ENCODE data around the gene TYW1. TPM values are rescaled to one million over a fixed set of nuclear protein-coding genes. Genes with fewer than 3 reads are reported as not detected.
"Not testable (repeated sequence)": the region's sequence is repeated elsewhere in the genome, so short reads cannot be mapped to it uniquely, and the experiment has no call there.

Gene TYW1
- total and polyA plus RNA-seq, 9 donors, result 13.2 to 16.3 (median 14.6) TPM

DNA sequence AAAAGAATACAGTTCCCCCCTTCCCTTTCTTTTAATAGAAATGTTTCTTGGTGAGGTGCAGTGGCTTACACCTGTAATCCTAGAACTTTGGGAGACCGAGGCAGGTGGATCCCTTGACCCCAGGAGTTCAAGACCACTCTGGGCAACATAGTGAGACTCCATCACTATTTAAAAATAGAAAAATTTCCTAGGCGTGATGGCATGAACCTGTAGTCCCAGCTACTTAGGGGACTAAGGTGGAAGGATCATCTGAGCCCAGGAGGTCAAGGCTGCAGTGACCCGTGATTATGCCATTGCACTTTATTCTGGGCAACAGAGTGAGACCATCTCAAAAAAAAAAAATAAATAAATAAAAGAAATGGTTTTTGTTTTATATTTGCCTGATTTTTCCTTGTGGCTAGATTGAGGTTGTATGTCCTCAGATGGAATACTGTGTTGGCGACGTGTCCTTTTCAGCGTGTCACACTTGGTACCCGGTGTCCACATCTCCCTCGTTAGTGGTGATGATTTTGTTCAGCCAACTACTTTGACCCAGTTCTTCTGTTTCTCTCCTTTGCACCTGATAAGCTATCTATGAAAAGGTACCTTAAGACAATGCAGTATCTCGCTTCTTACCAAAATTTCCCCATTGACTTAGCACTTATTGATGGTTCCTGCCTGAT lies 202.4 kb downstream of the TYW1 start:
- H3K36me3 ChIP-seq (ENCODE audit: control insufficient read depth, insufficient read depth, low read length); H3K27me3 ChIP-seq (ENCODE audit: control insufficient read depth, insufficient read depth, low read length); DNase-seq; H3K9me3 ChIP-seq (replicated peaks; ENCODE audit: control insufficient read depth, low read depth, low read length); H3K27ac ChIP-seq (ENCODE audit: low read length); H3K4me3 ChIP-seq (ENCODE audit: low read length); H3K4me1 ChIP-seq (ENCODE audit: control insufficient read depth, insufficient read depth, low read length): not testable (repeated sequence)
- no CpG with 5 or more reads among the region's 9 CpGs for WGBS (ENCODE audit: insufficient coverage)

DNA sequence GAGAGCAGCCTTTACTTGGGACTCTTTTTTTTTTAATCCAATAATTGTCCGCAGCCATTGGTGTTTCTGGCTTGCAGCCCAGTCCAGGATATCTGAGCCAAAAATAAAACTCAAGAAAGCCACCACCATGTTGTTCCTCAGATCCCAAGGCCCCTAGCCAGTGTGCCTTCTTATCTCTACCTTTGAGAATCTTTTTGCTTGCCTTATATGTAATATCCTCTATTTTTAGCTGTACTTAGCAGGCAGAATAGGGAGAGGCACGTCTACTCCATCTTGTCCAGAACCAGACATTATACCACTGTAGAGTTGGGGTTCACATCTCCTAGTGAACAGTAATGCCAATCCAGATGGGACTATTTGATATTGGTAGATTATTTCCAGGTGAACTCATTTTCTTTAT lies 209.1 kb downstream of the TYW1 start:
- not testable (repeated sequence) for H3K9me3 ChIP-seq (replicated peaks; ENCODE audit: control insufficient read depth, low read depth, low read length); H3K4me3 ChIP-seq (ENCODE audit: low read length); H3K27me3 ChIP-seq (ENCODE audit: control insufficient read depth, insufficient read depth, low read length); DNase-seq; H3K36me3 ChIP-seq (ENCODE audit: control insufficient read depth, insufficient read depth, low read length); H3K27ac ChIP-seq (ENCODE audit: low read length); H3K4me1 ChIP-seq (ENCODE audit: control insufficient read depth, insufficient read depth, low read length)
- WGBS (ENCODE audit: insufficient coverage), result 86% methylated on average over 1 of the region's 2 CpGs

DNA sequence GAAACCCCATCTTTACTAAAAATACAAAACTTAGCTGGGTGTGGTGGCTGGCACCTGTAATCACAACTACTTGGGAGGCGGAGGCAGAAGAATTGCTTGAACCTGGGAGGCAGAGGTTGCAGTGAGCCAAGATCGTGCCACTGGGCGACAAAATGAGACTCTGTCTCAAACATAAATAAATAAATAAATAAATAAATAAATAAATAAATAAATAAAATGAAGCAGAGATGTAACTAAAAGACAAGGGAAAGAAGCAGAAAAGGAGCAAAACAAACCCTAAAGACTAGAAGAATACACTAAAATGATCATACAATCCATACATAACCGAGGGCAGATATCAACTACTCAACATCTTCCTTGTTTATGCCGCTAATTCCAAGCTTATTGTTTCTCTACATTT lies 209.8 kb downstream of the TYW1 start:
- 17% methylated on average over 1 of the region's 5 CpGs for WGBS (ENCODE audit: insufficient coverage)

DNA sequence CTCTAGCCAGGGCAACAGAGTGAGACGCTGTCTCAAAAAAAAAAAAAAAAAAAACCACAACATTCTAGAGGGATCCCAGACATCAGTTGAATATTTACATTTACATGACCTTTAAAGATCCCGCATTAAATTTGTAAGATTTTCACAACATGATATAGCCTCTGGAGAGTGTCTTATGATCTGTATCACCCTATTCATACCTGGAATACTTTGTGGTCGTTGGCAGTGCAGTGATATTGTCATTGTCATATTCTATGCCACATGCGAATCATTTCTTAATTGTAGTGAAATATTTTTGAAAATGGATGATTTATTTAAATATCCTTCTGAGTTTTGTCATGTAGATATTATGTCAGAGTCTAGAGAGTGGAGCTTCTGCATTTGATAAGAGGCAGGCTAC lies 212.0 kb downstream of the TYW1 start:
- not testable (repeated sequence) for H3K27ac ChIP-seq (ENCODE audit: low read length); H3K9me3 ChIP-seq (replicated peaks; ENCODE audit: control insufficient read depth, low read depth, low read length); H3K4me1 ChIP-seq (ENCODE audit: control insufficient read depth, insufficient read depth, low read length); H3K4me3 ChIP-seq (ENCODE audit: low read length); H3K36me3 ChIP-seq (ENCODE audit: control insufficient read depth, insufficient read depth, low read length); DNase-seq; H3K27me3 ChIP-seq (ENCODE audit: control insufficient read depth, insufficient read depth, low read length)
- 100% methylated on average over 1 of the region's 4 CpGs for WGBS (ENCODE audit: insufficient coverage)

More for the DNA sequence above, 209.8 kb downstream of the TYW1 start:
- Histone ChIP-seq H3K36me3 (ENCODE audit: control insufficient read depth, insufficient read depth, low read length) (no peaks in the 10 kb centered on the region), H3K4me1 (ENCODE audit: control insufficient read depth, insufficient read depth, low read length) (no peaks in the 10 kb centered on the region), H3K27me3 (ENCODE audit: control insufficient read depth, insufficient read depth, low read length) (no peaks in the 10 kb centered on the region), H3K27ac (ENCODE audit: low read length) (no peak overlapping the region), H3K4me3 (ENCODE audit: low read length) (no peak overlapping the region), H3K9me3 (replicated peaks; ENCODE audit: control insufficient read depth, low read depth, low read length) (no peaks in the 10 kb centered on the region)
- DNase-seq, result no peak

GRCh38 chr7:67209256-67209655 lies 212.6 kb downstream of the TYW1 start:
- no peaks in the 10 kb centered on the region for H3K36me3 ChIP-seq (ENCODE audit: control insufficient read depth, insufficient read depth, low read length)
- H3K27ac ChIP-seq (ENCODE audit: low read length), result no peak overlapping the region
- H3K4me1 ChIP-seq (ENCODE audit: control insufficient read depth, insufficient read depth, low read length), result no peaks in the 10 kb centered on the region
- no peak overlapping the region for H3K4me3 ChIP-seq (ENCODE audit: low read length)
- WGBS (ENCODE audit: insufficient coverage), result no CpG with 5 or more reads among the region's 4 CpGs
- H3K27me3 ChIP-seq (ENCODE audit: control insufficient read depth, insufficient read depth, low read length), result no peaks in the 10 kb centered on the region
- no peak for DNase-seq
- no peaks in the 10 kb centered on the region for H3K9me3 ChIP-seq (replicated peaks; ENCODE audit: control insufficient read depth, low read depth, low read length)

GRCh38 chr7:67210567-67210966 lies 213.9 kb downstream of the TYW1 start:
- WGBS (ENCODE audit: insufficient coverage), result 94% methylated on average over 6 of the region's 7 CpGs
- no peaks in the 10 kb centered on the region for H3K36me3 ChIP-seq (ENCODE audit: control insufficient read depth, insufficient read depth, low read length)
- H3K4me1 ChIP-seq (ENCODE audit: control insufficient read depth, insufficient read depth, low read length), result no peaks in the 10 kb centered on the region
- H3K27ac ChIP-seq (ENCODE audit: low read length), result no peak overlapping the region
- H3K27me3 ChIP-seq (ENCODE audit: control insufficient read depth, insufficient read depth, low read length), result no peaks in the 10 kb centered on the region
- no peaks in the 10 kb centered on the region for H3K9me3 ChIP-seq (replicated peaks; ENCODE audit: control insufficient read depth, low read depth, low read length)
- no peak for DNase-seq
- H3K4me3 ChIP-seq (ENCODE audit: low read length), result no peak overlapping the region

DNA sequence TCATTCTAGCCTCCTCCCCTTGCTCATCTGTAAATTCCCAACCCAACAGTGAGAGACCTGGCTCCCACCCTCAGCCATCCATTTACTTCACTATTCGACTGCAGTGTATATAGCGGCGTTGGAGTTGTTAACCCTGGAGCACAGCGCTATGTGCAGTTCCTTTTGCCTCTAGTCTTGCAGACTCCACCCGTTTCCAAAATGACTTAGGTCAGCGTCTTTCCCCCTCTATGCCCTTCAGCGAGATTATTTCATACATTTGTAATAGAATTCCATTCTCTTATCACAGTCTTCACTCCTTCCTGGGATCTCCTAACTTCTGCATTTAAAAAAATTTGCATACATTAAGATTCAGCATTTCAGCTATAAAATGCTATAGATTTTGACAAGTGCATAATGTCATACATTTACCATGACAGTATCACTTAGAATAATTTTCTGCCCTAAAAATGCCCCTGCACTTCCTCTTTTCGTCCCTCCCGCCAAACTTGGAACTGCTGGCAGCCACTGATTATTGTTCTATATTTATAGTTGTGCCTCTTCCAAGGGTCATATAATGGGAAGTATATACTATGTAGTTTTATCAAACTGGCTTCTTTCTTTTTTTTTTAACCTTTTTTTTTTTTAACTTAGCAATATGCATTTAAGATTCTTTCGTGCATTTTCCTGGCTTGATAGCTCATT lies 215.2 kb downstream of the TYW1 start:
- not testable (repeated sequence) for H3K27ac ChIP-seq (ENCODE audit: low read length); H3K36me3 ChIP-seq (ENCODE audit: control insufficient read depth, insufficient read depth, low read length); H3K27me3 ChIP-seq (ENCODE audit: control insufficient read depth, insufficient read depth, low read length); DNase-seq; H3K4me1 ChIP-seq (ENCODE audit: control insufficient read depth, insufficient read depth, low read length); H3K4me3 ChIP-seq (ENCODE audit: low read length); H3K9me3 ChIP-seq (replicated peaks; ENCODE audit: control insufficient read depth, low read depth, low read length)
- 90% methylated on average over 3 of the region's 10 CpGs for WGBS (ENCODE audit: insufficient coverage)

GRCh38 chr7:67213038-67213437 lies 216.4 kb downstream of the TYW1 start:
- not testable (repeated sequence) for H3K4me3 ChIP-seq (ENCODE audit: low read length); DNase-seq; H3K27me3 ChIP-seq (ENCODE audit: control insufficient read depth, insufficient read depth, low read length); H3K36me3 ChIP-seq (ENCODE audit: control insufficient read depth, insufficient read depth, low read length); H3K9me3 ChIP-seq (replicated peaks; ENCODE audit: control insufficient read depth, low read depth, low read length); H3K4me1 ChIP-seq (ENCODE audit: control insufficient read depth, insufficient read depth, low read length); H3K27ac ChIP-seq (ENCODE audit: low read length)
- 95% methylated on average over 3 of the region's 7 CpGs for WGBS (ENCODE audit: insufficient coverage)

GRCh38 chr7:67223551-67223950 lies 226.9 kb downstream of the TYW1 start:
- DNase-seq, result not testable (repeated sequence)

DNA sequence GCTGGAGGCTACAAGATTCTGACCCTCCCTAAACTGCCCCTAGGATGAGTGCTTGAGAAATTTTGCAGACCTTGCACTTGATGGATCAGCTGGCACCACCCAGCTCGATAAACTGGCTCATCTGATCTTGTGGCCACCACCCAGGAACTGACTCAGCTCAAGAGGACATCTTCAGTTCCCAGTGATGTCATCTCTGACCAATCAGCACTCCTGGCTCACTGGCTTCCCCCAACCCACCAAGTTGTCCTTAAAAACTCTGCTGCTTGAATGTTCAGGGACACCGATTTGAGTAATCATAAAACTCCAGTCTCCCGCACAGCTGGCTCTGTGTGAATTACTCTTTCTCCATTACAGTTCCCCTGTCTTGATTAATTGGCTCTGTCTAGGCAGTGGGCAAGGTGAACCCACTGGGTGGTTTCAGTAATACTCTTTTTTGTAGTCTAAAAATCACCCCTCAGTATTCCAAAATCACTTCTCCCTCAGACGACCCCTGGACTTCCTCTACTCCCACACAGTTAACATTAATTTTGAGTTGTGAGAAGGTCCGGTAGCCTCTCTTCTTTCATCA lies 229.8 kb downstream of the TYW1 start:
- H3K4me3 ChIP-seq (ENCODE audit: low read length); H3K27ac ChIP-seq (ENCODE audit: low read length); H3K9me3 ChIP-seq (replicated peaks; ENCODE audit: control insufficient read depth, low read depth, low read length); H3K36me3 ChIP-seq (ENCODE audit: control insufficient read depth, insufficient read depth, low read length); H3K27me3 ChIP-seq (ENCODE audit: control insufficient read depth, insufficient read depth, low read length); H3K4me1 ChIP-seq (ENCODE audit: control insufficient read depth, insufficient read depth, low read length): not testable (repeated sequence)
- 33% methylated on average over 1 of the region's 5 CpGs for WGBS (ENCODE audit: insufficient coverage)
- DNase-seq, result peak; percentile 12

More at GRCh38 chr7:67223551-67223950, 226.9 kb downstream of the TYW1 start:
- WGBS (ENCODE audit: insufficient coverage), result no CpG with 5 or more reads among the region's 2 CpGs
- H3K36me3 ChIP-seq (ENCODE audit: control insufficient read depth, insufficient read depth, low read length); H3K4me3 ChIP-seq (ENCODE audit: low read length); H3K27me3 ChIP-seq (ENCODE audit: control insufficient read depth, insufficient read depth, low read length); H3K4me1 ChIP-seq (ENCODE audit: control insufficient read depth, insufficient read depth, low read length); H3K9me3 ChIP-seq (replicated peaks; ENCODE audit: control insufficient read depth, low read depth, low read length); H3K27ac ChIP-seq (ENCODE audit: low read length): not testable (repeated sequence)

Data from muscle of leg (tissue), 11 donors.